ENCODE measurements around the gene GLIPR1. TPM values are rescaled to one million over a fixed set of nuclear protein-coding genes. Genes with fewer than 3 reads are reported as not detected.
A peak's percentile ranks its signal among the peaks of the same experiment; 100 is the strongest.

Gene GLIPR1
- polyA plus RNA-seq, 1 of the 3 experiments (the other 2 are of a cell fraction) = 75.6 TPM

DNA sequence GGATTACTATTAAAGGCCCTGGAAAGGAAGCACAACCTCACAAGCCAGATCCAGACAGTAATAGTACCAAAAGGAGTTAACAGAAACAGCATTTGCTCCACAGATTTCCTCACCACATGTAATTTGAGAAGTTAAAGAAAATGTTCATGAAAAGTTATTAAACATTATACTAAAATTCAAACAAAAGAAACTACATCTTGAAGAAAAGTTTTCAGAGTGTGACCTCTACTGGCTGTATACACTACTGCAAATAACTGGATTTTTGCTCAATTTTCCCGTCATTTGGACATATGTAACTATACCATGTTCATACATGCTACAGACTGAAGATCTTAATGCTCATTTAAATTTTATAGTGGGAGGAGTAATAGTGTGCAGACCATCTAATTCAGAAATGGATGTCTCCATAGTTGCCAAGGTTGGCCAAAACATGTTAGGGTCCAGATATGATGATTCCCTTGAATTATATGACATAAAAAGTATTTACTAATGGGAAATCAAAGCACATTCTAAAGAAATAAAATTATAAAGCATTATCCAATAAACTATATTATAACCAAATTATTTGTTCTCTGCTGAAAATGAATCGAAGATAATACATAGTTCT, 25.3 kb downstream of the GLIPR1 start:
- DNase-seq = no peak
- H3K79me2 ChIP-seq (ENCODE audit: insufficient read depth) = peaks cover 83% of the 10 kb centered on the region
- CTCF ChIA-PET = interaction anchor here (1.1 to 1.5 kb wide), 3 partner anchors 19 to 171 kb away, joined by 3 to 5 read pairs (median 3); partner anchors contain the start of gene GLIPR1L1

DNA sequence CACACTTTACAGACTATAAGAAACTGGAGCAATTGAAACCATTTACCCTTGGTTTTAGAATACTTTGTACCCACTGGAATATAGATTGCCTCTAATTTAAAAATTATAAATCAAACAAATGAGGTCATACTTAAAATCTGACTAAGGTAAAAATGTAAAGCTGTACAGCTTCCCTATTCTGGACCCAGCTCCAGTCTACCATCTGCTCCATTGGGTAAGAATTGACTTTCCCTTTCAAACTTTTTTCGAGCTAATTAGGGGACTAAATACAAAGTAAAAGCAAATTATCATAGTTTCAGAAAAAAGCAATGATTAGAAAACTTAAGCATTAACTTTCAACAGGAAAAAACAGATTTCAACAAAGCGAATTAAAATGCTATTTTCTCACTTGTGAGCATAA, 26.5 kb downstream of the GLIPR1 start:
- Histone ChIP-seq H2AFZ (ENCODE audit: low read depth) (no peak overlapping the region), H4K20me1 (ENCODE audit: insufficient read depth) (no peaks in the 10 kb centered on the region), H3K36me3 (replicated peaks in 1 of 2; ENCODE audit: control insufficient read depth in 1 of 2, insufficient read depth in 2 of 2, low read length in 1 of 2) (peaks cover 60 to 63% of the 10 kb centered on the region in 2 experiments), H3K9ac (no peak overlapping the region), H3K9me2 (no peaks in the 10 kb centered on the region), H3F3A (replicated peaks; ENCODE audit: insufficient read depth) (peaks cover 65% of the 10 kb centered on the region), H3K79me2 (ENCODE audit: insufficient read depth) (peaks cover 84% of the 10 kb centered on the region), H3K9me3 (no peaks in the 10 kb centered on the region), H3K27ac (ENCODE audit: low read depth in 2 of 2, low read length in 1 of 2) (peak overlapping the region in 1 of 2 experiments; percentile 32; a peak in 1 of 4 replicates), H3K4me3 (ENCODE audit: low read depth in 2 of 2, low read length in 1 of 2) (no peak overlapping the region), H3K27me3 (ENCODE audit: insufficient read depth) (no peaks in the 10 kb centered on the region), H3K4me1 (ENCODE audit: control insufficient read depth in 1 of 2, insufficient read depth in 2 of 2, low read depth in 1 of 2, low read length in 1 of 2) (peaks cover 3 to 11% of the 10 kb centered on the region in 2 experiments; a peak in 2 of 4 replicates), H3K4me2 (no peak overlapping the region)
- no peak for DNase-seq
- TF ChIP-seq GATA2 (CRISPR knock-in tag; IDR thresholded peaks at IDR 0.05) (no peak), CHD2 (IDR thresholded peaks at IDR 0.05; ENCODE audit: low read length, partially characterized antibody) (no peak), TAF1 (IDR thresholded peaks at IDR 0.05; ENCODE audit: borderline replicate concordance, low read depth, low read length) (no peak), EZH2phosphoT487 (IDR thresholded peaks at IDR 0.05; ENCODE audit: borderline replicate concordance, low read depth) (no peak), MAX (IDR thresholded peaks at IDR 0.05; ENCODE audit: low read depth) (no peak)
- CTCF ChIA-PET = interaction anchor here (0.9 to 1.5 kb wide), 2 partner anchors 9 to 116 kb away, joined by 3 to 4 read pairs; partner anchors contain the start of gene GLIPR1L2
- WGBS (ENCODE audit: low lambda C conversion rate) = 88% methylated on average over 2 of the region's 2 CpGs
- POLR2A ChIA-PET = no interaction called here

More for the DNA sequence above, 25.3 kb downstream of the GLIPR1 start:
- peak overlapping the region in 1 of 2 experiments; percentile 32; a peak in 1 of 4 replicates for H3K27ac ChIP-seq (ENCODE audit: low read depth in 2 of 2, low read length in 1 of 2)
- 87% methylated on average over 2 of the region's 2 CpGs for WGBS (ENCODE audit: low lambda C conversion rate)
- H2AFZ ChIP-seq (ENCODE audit: low read depth) = no peak overlapping the region
- H4K20me1 ChIP-seq (ENCODE audit: insufficient read depth) = no peaks in the 10 kb centered on the region
- no peaks in the 10 kb centered on the region for H3K27me3 ChIP-seq (ENCODE audit: insufficient read depth)
- H3K36me3 ChIP-seq (replicated peaks in 1 of 2; ENCODE audit: control insufficient read depth in 1 of 2, insufficient read depth in 2 of 2, low read length in 1 of 2) = peaks cover 73 to 76% of the 10 kb centered on the region in 2 experiments
- H3F3A ChIP-seq (replicated peaks; ENCODE audit: insufficient read depth) = peaks cover 67% of the 10 kb centered on the region
- no peak overlapping the region; a peak in 1 of 4 replicates for H3K4me3 ChIP-seq (ENCODE audit: low read depth in 2 of 2, low read length in 1 of 2)
- POLR2A ChIA-PET = no interaction called here
- no peaks in the 10 kb centered on the region for H3K9me3 ChIP-seq
- H3K4me2 ChIP-seq = no peak overlapping the region
- no peaks in the 10 kb centered on the region for H3K9me2 ChIP-seq
- TF ChIP-seq, protein P1, sequence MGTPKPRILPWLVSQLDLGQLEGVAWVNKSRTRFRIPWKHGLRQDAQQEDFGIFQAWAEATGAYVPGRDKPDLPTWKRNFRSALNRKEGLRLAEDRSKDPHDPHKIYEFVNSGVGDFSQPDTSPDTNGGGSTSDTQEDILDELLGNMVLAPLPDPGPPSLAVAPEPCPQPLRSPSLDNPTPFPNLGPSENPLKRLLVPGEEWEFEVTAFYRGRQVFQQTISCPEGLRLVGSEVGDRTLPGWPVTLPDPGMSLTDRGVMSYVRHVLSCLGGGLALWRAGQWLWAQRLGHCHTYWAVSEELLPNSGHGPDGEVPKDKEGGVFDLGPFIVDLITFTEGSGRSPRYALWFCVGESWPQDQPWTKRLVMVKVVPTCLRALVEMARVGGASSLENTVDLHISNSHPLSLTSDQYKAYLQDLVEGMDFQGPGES (IDR thresholded peaks at IDR 0.05; ENCODE audit: low read depth, low read length) = no peak
- peak; percentile 46 for TF ChIP-seq POLR2AphosphoS5 (IDR thresholded peaks at IDR 0.05; ENCODE audit: low read depth, low read length)
- TF ChIP-seq RAD21 (IDR thresholded peaks at IDR 0.05; ENCODE audit: low read length) = peak; percentile 62
- TF ChIP-seq CTCF (IDR thresholded peaks at IDR 0.05) = peak; percentile 89
- peak; percentile 41 for TF ChIP-seq SMC3 (IDR thresholded peaks at IDR 0.05; ENCODE audit: low read depth, low read length)
- no peak for TF ChIP-seq MEF2A (IDR thresholded peaks at IDR 0.05; ENCODE audit: borderline replicate concordance, low read depth)
- peaks cover 3 to 11% of the 10 kb centered on the region in 2 experiments; a peak in 2 of 4 replicates for H3K4me1 ChIP-seq (ENCODE audit: control insufficient read depth in 1 of 2, insufficient read depth in 2 of 2, low read depth in 1 of 2, low read length in 1 of 2)
- no peak overlapping the region; the same call in 1 of the 2 replicates for H3K9ac ChIP-seq

Measured in SK-N-SH (cell line).